HepG2 (cell line): ENCODE data around the gene HS3ST5. TPM values are rescaled to one million over a fixed set of nuclear protein-coding genes. Genes with fewer than 3 reads are reported as not detected.

Source experiments
- LRRFIP1 ChIP-seq: sonication (generic); formaldehyde crosslinking; conservative IDR thresholded peaks from 2 replicates; pipeline ENCODE4 v1.4.0; 2020; ENCODE audit warnings: missing genetic modification reagents
- PLSCR1 ChIP-seq: sonication (generic); formaldehyde crosslinking; IDR thresholded peaks from 2 replicates; pipeline ENCODE4 v1.5.0; 2020; ENCODE audit warnings: missing genetic modification reagents, mild to moderate bottlenecking, borderline replicate concordance
- POLR2AphosphoS5 ChIP-seq: IDR thresholded peaks from 2 replicates; pipeline ENCODE4 v1.6.1; 2012; ENCODE audit warnings: low read depth, low read length
- PTBP1 ChIP-seq: fragments of 200-400 bp; formaldehyde crosslinking; IDR thresholded peaks from 2 replicates; pipeline ENCODE4 v1.6.1; 2018; ENCODE audit warnings: low read length, low read depth; ENCODE audit not compliant: poor library complexity, severe bottlenecking
- RELA ChIP-seq: sonication (generic); formaldehyde crosslinking; IDR thresholded peaks from 2 replicates; pipeline ENCODE4 v1.4.0; 2020; ENCODE audit warnings: missing genetic modification reagents
- ZEB1 ChIP-seq: IDR thresholded peaks from 2 replicates; pipeline ENCODE4 v1.6.1; 2012; ENCODE audit warnings: mild to moderate bottlenecking, low read depth, inconsistent platforms; ENCODE audit not compliant: insufficient replicate concordance
- ZNF850 ChIP-seq: sonication (generic); formaldehyde crosslinking; conservative IDR thresholded peaks from 2 replicates; pipeline ENCODE4 v1.9.0; 2021; ENCODE audit warnings: mild to moderate bottlenecking, missing genetic modification reagents
- polyA plus RNA-seq, 8 experiments: library from polyadenylated mRNA; depleted of rRNA in 3 of 8; stranded (reverse) in 7 of 8; unstranded in 1 of 8; fragments of >200 nt; fragmentation: Illumina TruSeq in 4 of 8; extraction: Trizol in 4 of 8; gene quantifications; 2 replicates each; pipeline versions ENCODE4 v1.2.1 to v1.2.3, GENCODE V29; 2011 to 2016; ENCODE audit warnings: low read depth in 4 of 8, missing spikeins in 1 of 8, mixed read lengths in 1 of 8; ENCODE audit not compliant: insufficient read depth in 1 of 8
- total RNA-seq, 5 experiments: library from RNA; depleted of rRNA; stranded (reverse); fragments of >200 nt; fragmentation: Illumina TruSeq; extraction: Trizol; gene quantifications; 2 replicates each; pipeline ENCODE4 v1.2.3, GENCODE V29; 2016; ENCODE audit warnings: low read depth in 1 of 5
- TF ChIP-seq, protein P1 (sequence below): sonication (generic); formaldehyde crosslinking; IDR thresholded peaks from 2 replicates; pipeline ENCODE4 v1.4.0; 2020; ENCODE audit warnings: mild to moderate bottlenecking, missing genetic modification reagents
- TF ChIP-seq, protein P2 (sequence below): sonication (generic); formaldehyde crosslinking; conservative IDR thresholded peaks from 2 replicates; pipeline ENCODE4 v1.5.0; 2020; ENCODE audit warnings: missing genetic modification reagents

The HS3ST5 gene
- total and polyA plus RNA-seq, 2 of the 13 experiments (the other 11 are each of a cell fraction or from before 2014, with no cell fraction given) = 1.1 to 1.6 TPM

- TF ChIP-seq LRRFIP1 (CRISPR knock-in tag) = no peak
- TF ChIP-seq, protein P1, sequence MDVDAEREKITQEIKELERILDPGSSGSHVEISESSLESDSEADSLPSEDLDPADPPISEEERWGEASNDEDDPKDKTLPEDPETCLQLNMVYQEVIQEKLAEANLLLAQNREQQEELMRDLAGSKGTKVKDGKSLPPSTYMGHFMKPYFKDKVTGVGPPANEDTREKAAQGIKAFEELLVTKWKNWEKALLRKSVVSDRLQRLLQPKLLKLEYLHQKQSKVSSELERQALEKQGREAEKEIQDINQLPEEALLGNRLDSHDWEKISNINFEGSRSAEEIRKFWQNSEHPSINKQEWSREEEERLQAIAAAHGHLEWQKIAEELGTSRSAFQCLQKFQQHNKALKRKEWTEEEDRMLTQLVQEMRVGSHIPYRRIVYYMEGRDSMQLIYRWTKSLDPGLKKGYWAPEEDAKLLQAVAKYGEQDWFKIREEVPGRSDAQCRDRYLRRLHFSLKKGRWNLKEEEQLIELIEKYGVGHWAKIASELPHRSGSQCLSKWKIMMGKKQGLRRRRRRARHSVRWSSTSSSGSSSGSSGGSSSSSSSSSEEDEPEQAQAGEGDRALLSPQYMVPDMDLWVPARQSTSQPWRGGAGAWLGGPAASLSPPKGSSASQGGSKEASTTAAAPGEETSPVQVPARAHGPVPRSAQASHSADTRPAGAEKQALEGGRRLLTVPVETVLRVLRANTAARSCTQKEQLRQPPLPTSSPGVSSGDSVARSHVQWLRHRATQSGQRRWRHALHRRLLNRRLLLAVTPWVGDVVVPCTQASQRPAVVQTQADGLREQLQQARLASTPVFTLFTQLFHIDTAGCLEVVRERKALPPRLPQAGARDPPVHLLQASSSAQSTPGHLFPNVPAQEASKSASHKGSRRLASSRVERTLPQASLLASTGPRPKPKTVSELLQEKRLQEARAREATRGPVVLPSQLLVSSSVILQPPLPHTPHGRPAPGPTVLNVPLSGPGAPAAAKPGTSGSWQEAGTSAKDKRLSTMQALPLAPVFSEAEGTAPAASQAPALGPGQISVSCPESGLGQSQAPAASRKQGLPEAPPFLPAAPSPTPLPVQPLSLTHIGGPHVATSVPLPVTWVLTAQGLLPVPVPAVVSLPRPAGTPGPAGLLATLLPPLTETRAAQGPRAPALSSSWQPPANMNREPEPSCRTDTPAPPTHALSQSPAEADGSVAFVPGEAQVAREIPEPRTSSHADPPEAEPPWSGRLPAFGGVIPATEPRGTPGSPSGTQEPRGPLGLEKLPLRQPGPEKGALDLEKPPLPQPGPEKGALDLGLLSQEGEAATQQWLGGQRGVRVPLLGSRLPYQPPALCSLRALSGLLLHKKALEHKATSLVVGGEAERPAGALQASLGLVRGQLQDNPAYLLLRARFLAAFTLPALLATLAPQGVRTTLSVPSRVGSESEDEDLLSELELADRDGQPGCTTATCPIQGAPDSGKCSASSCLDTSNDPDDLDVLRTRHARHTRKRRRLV = no peak
- no peak for TF ChIP-seq RELA (CRISPR knock-in tag)
- no peak for TF ChIP-seq PLSCR1
- TF ChIP-seq PTBP1 = no peak
- TF ChIP-seq, protein P2, sequence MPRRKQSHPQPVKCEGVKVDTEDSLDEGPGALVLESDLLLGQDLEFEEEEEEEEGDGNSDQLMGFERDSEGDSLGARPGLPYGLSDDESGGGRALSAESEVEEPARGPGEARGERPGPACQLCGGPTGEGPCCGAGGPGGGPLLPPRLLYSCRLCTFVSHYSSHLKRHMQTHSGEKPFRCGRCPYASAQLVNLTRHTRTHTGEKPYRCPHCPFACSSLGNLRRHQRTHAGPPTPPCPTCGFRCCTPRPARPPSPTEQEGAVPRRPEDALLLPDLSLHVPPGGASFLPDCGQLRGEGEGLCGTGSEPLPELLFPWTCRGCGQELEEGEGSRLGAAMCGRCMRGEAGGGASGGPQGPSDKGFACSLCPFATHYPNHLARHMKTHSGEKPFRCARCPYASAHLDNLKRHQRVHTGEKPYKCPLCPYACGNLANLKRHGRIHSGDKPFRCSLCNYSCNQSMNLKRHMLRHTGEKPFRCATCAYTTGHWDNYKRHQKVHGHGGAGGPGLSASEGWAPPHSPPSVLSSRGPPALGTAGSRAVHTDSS (CRISPR knock-in tag) = no peak
- no peak for TF ChIP-seq ZNF850 (CRISPR knock-in tag)
- TF ChIP-seq ZEB1 = no peak
- TF ChIP-seq POLR2AphosphoS5 = no peak
Measured at GRCh38 chr6:114176726-114177125, 166.1 kb downstream of the HS3ST5 start (continued).
